ENCODE data around the gene PEAK1. TPM values are rescaled to one million over a fixed set of nuclear protein-coding genes. Genes with fewer than 3 reads are reported as not detected.

The PEAK1 gene
- total and polyA plus RNA-seq, 10 of the 15 experiments (the other 5 are each of a cell fraction or from before 2014, with no cell fraction given): 0.62 to 24.2 (median 11.2) TPM

- FAIRE-seq (no peak), DNase-seq (ENCODE audit: low read depth, low spot score) (no peak), ATAC-seq (no peak)
- Histone ChIP-seq H3K4me2 (ENCODE audit: control insufficient read depth, insufficient read depth) (no peak overlapping the region), H3K4me3 (no peak overlapping the region), H3K79me2 (ENCODE audit: control insufficient read depth, insufficient read depth, low read length) (no peaks in the 10 kb centered on the region), H2AFZ (ENCODE audit: control insufficient read depth, low read depth, low read length) (no peak overlapping the region), H3K27ac (ENCODE audit: control insufficient read depth, insufficient read depth) (no peak overlapping the region), H3K4me1 (ENCODE audit: control insufficient read depth, insufficient read depth, low read length) (no peaks in the 10 kb centered on the region), H3K27me3 (replicated peaks in 1 of 2; ENCODE audit: control insufficient read depth in 2 of 2, insufficient read depth in 2 of 2, low read length in 1 of 2) (no peaks in the 10 kb centered on the region), H3K9me3 (replicated peaks; ENCODE audit: control insufficient read depth, insufficient read depth, low read length) (no peaks in the 10 kb centered on the region), H3K36me3 (ENCODE audit: control insufficient read depth in 2 of 2, insufficient read depth in 2 of 2, low read length in 1 of 2) (no peaks in the 10 kb centered on the region), H3K9ac (ENCODE audit: control insufficient read depth, insufficient read depth, low read length) (no peak overlapping the region), H4K20me1 (ENCODE audit: control insufficient read depth, insufficient read depth) (no peaks in the 10 kb centered on the region)
- TF ChIP-seq CUX1 (IDR thresholded peaks at IDR 0.05; ENCODE audit: insufficient replicate concordance, low read depth, low read length): no peak
- TF ChIP-seq ZNF622 (IDR thresholded peaks at IDR 0.05): no peak
- CTCF ChIA-PET: no interaction called here
- intact Hi-C loops (cut with micrococcal nuclease; ENCODE audit: unreplicated experiment): no loop called here
- POLR2A ChIA-PET: no interaction called here
- RAD21 ChIA-PET (ENCODE audit: unreplicated experiment): no interaction called here
- SMC1A ChIA-PET (ENCODE audit: uncharacterized antibody, unreplicated experiment): interaction anchor here (0.6 to 1.0 kb wide), 3 partner anchors 9 to 1663 kb away, joined by 3 read pairs; no protein-coding TSS in a partner anchor
- in situ Hi-C loops (cut with MboI): no loop called here
- BruUV-seq (replicated peaks): no TSS peak
- 97% methylated on average over 1 of the region's 1 CpG for WGBS (ENCODE audit: insufficient coverage, insufficient replicate concordance, low lambda C conversion rate, missing lambda C conversion rate)
Measured at GRCh38 chr15:77376770-77377169, 43.1 kb downstream of the PEAK1 start.

Measured in GM12878 (cell line).